ENCODE results near the gene TRAFD1.

DNA sequence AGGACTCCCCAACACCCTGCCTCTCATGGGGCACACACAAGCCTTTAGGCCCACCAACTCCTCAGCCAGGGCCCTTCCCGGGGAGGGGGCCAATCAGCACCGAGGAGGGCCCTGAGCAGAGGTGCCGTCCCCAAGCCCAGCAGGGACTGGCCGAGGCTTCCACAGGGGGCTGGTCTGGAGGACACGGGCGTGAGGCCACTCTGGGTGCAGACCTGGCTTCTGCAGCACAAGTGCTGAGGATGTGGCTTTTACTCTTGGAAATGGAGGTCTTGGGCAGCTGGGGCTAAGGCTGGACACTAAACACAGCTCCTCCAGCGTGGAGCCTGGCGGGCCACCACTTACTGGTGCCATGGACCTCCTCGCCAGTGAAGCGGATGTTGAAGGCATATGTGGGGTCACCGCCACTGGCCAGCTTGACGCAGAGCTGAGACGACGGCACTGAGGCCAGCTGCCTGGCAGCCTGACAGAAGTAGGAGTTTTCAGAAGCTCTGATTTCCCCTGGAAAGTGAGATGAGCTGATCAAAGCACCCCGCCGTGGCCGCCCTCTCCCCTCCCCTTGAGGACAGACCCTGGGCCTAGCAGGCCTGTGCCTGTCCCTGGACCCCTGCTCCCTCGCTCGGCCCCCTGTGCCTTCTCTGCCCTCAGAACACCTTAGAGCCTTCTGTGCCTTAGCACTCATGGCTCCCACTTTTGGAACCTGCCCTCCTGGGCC, 44.0 kb downstream of the TRAFD1 start:
- TF ChIP-seq EZH2 (IDR thresholded peaks at IDR 0.05), result no peak
- TF ChIP-seq CTCF (IDR thresholded peaks at IDR 0.05 in 2 of 3, conservative IDR thresholded peaks at IDR 0.05 in 1 of 3; ENCODE audit: borderline replicate concordance in 1 of 3, insufficient read depth in 1 of 3, low read depth in 2 of 3, low read length in 2 of 3), result no peak
- TF ChIP-seq MAX (IDR thresholded peaks at IDR 0.05), result no peak
- no peak for TF ChIP-seq POLR2AphosphoS5 (IDR thresholded peaks at IDR 0.05; ENCODE audit: low read depth, low read length)
- TF ChIP-seq RAD21 (IDR thresholded peaks at IDR 0.05; ENCODE audit: low read depth), result no peak
- TF ChIP-seq, protein P1, sequence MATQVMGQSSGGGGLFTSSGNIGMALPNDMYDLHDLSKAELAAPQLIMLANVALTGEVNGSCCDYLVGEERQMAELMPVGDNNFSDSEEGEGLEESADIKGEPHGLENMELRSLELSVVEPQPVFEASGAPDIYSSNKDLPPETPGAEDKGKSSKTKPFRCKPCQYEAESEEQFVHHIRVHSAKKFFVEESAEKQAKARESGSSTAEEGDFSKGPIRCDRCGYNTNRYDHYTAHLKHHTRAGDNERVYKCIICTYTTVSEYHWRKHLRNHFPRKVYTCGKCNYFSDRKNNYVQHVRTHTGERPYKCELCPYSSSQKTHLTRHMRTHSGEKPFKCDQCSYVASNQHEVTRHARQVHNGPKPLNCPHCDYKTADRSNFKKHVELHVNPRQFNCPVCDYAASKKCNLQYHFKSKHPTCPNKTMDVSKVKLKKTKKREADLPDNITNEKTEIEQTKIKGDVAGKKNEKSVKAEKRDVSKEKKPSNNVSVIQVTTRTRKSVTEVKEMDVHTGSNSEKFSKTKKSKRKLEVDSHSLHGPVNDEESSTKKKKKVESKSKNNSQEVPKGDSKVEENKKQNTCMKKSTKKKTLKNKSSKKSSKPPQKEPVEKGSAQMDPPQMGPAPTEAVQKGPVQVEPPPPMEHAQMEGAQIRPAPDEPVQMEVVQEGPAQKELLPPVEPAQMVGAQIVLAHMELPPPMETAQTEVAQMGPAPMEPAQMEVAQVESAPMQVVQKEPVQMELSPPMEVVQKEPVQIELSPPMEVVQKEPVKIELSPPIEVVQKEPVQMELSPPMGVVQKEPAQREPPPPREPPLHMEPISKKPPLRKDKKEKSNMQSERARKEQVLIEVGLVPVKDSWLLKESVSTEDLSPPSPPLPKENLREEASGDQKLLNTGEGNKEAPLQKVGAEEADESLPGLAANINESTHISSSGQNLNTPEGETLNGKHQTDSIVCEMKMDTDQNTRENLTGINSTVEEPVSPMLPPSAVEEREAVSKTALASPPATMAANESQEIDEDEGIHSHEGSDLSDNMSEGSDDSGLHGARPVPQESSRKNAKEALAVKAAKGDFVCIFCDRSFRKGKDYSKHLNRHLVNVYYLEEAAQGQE (IDR thresholded peaks at IDR 0.05; ENCODE audit: low read depth), result no peak
- TF ChIP-seq POLR2A (IDR thresholded peaks at IDR 0.05; ENCODE audit: borderline replicate concordance, extremely low read depth, insufficient read depth, insufficient read length), result no peak
- no peak for TF ChIP-seq CEBPB (IDR thresholded peaks at IDR 0.05; ENCODE audit: low read depth)

Measured in HCT116 (cell line).